ENCODE results near the gene ESR1.
"Not testable (repeated sequence)": the region's sequence is repeated elsewhere in the genome, so short reads cannot be mapped to it uniquely, and the experiment has no call there.

The ESR1 gene

GRCh38 chr6:151882206-151882605, 74.7 kb downstream of the ESR1 start:
- no peaks in the 10 kb centered on the region for H4K20me1 ChIP-seq
- no peak overlapping the region for H3K4me2 ChIP-seq
- no peak for TF ChIP-seq Cebpa-rat (IDR thresholded peaks at IDR 0.05)
- H3K36me3 ChIP-seq: no peaks in the 10 kb centered on the region
- no peaks in the 10 kb centered on the region for H3K4me1 ChIP-seq
- no peak overlapping the region for H3K4me3 ChIP-seq
- H3K9me3 ChIP-seq: no peaks in the 10 kb centered on the region
- no peaks in the 10 kb centered on the region for H3K27me3 ChIP-seq
- H3K27ac ChIP-seq: no peak overlapping the region
- no peak overlapping the region for H3K9ac ChIP-seq

- Histone ChIP-seq H3K27ac (no peak overlapping the region), H3K36me3 (no peaks in the 10 kb centered on the region)
These were observed 77.8 kb downstream of the ESR1 start for GRCh38 chr6:151885234-151885633.

GRCh38 chr6:151891524-151891923, 84.0 kb downstream of the ESR1 start:
- H3K4me2 ChIP-seq: no peak overlapping the region
- no peaks in the 10 kb centered on the region for H3K9me3 ChIP-seq
- H3K4me1 ChIP-seq: no peaks in the 10 kb centered on the region
- H3K27ac ChIP-seq: no peak overlapping the region
- no peak overlapping the region for H3K4me3 ChIP-seq
- no peaks in the 10 kb centered on the region for H3K36me3 ChIP-seq
- TF ChIP-seq Cebpa-rat (IDR thresholded peaks at IDR 0.05): no peak
- H3K27me3 ChIP-seq: no peaks in the 10 kb centered on the region
- no peak overlapping the region for H3K9ac ChIP-seq
- no peaks in the 10 kb centered on the region for H4K20me1 ChIP-seq

More at GRCh38 chr6:151885234-151885633, 77.8 kb downstream of the ESR1 start:
- Histone ChIP-seq H4K20me1 (no peaks in the 10 kb centered on the region), H3K9ac (no peak overlapping the region), H3K27me3 (no peaks in the 10 kb centered on the region), H3K4me3 (no peak overlapping the region), H3K9me3 (no peaks in the 10 kb centered on the region), H3K4me2 (no peak overlapping the region), H3K4me1 (no peaks in the 10 kb centered on the region)
- no peak for TF ChIP-seq Cebpa-rat (IDR thresholded peaks at IDR 0.05)

- not testable (repeated sequence) for H3K4me1 ChIP-seq, H3K9ac ChIP-seq, H4K20me1 ChIP-seq, H3K9me3 ChIP-seq, H3K27me3 ChIP-seq, H3K4me3 ChIP-seq, H3K27ac ChIP-seq, H3K36me3 ChIP-seq, H3K4me2 ChIP-seq
These were observed 86.9 kb downstream of the ESR1 start for GRCh38 chr6:151894426-151894825.

- H3K36me3 ChIP-seq, H3K27me3 ChIP-seq, H3K4me2 ChIP-seq, H3K4me3 ChIP-seq, H3K4me1 ChIP-seq, H3K9ac ChIP-seq, H3K27ac ChIP-seq, H4K20me1 ChIP-seq: not testable (repeated sequence)
- peaks cover 19% of the 10 kb centered on the region; the same call in 1 of the 2 replicates for H3K9me3 ChIP-seq
These were observed 91.7 kb downstream of the ESR1 start for GRCh38 chr6:151899221-151899620.

GRCh38 chr6:151899796-151900195, 92.3 kb downstream of the ESR1 start:
- H3K9me3 ChIP-seq: peaks cover 19% of the 10 kb centered on the region; the same call in 1 of the 2 replicates
- H3K4me3 ChIP-seq, H3K27ac ChIP-seq, H3K27me3 ChIP-seq, H3K4me2 ChIP-seq, H3K4me1 ChIP-seq, H4K20me1 ChIP-seq, H3K36me3 ChIP-seq, H3K9ac ChIP-seq: not testable (repeated sequence)

- Histone ChIP-seq H3K9me3 (peaks cover 19% of the 10 kb centered on the region; the same call in 1 of the 2 replicates), H3K9ac (no peak overlapping the region), H3K36me3 (no peaks in the 10 kb centered on the region), H3K4me3 (no peak overlapping the region), H3K27me3 (no peaks in the 10 kb centered on the region), H3K27ac (no peak overlapping the region), H3K4me1 (no peaks in the 10 kb centered on the region), H4K20me1 (no peaks in the 10 kb centered on the region), H3K4me2 (no peak overlapping the region)
- TF ChIP-seq Cebpa-rat (IDR thresholded peaks at IDR 0.05): no peak
These were observed 92.8 kb downstream of the ESR1 start for GRCh38 chr6:151900256-151900655.

GRCh38 chr6:151901009-151901411, 93.5 kb downstream of the ESR1 start:
- Histone ChIP-seq H3K4me1 (no peaks in the 10 kb centered on the region), H3K9ac (no peak overlapping the region), H3K36me3 (no peaks in the 10 kb centered on the region), H3K4me2 (no peak overlapping the region), H4K20me1 (no peaks in the 10 kb centered on the region), H3K27me3 (no peaks in the 10 kb centered on the region), H3K9me3 (peaks cover 19% of the 10 kb centered on the region; the same call in 1 of the 2 replicates), H3K4me3 (no peak overlapping the region), H3K27ac (no peak overlapping the region)
- no peak for TF ChIP-seq Cebpa-rat (IDR thresholded peaks at IDR 0.05)

- no peaks in the 10 kb centered on the region for H3K27me3 ChIP-seq
- H3K4me3 ChIP-seq: no peak overlapping the region
- no peak overlapping the region for H3K4me2 ChIP-seq
- H3K4me1 ChIP-seq: no peaks in the 10 kb centered on the region
- no peak for TF ChIP-seq Cebpa-rat (IDR thresholded peaks at IDR 0.05)
- no peak overlapping the region for H3K27ac ChIP-seq
- H3K9ac ChIP-seq: no peak overlapping the region
- H4K20me1 ChIP-seq: no peaks in the 10 kb centered on the region
- H3K9me3 ChIP-seq: peaks cover 13% of the 10 kb centered on the region; the same call in 1 of the 2 replicates
- no peaks in the 10 kb centered on the region for H3K36me3 ChIP-seq
These were observed 97.1 kb downstream of the ESR1 start for GRCh38 chr6:151904631-151905030.

- H3K4me2 ChIP-seq: no peak overlapping the region
- peaks cover 9% of the 10 kb centered on the region; the same call in 1 of the 2 replicates for H3K9me3 ChIP-seq
- TF ChIP-seq Cebpa-rat (IDR thresholded peaks at IDR 0.05): no peak
- H3K4me3 ChIP-seq: no peak overlapping the region
- H3K9ac ChIP-seq: no peak overlapping the region
- no peaks in the 10 kb centered on the region for H3K4me1 ChIP-seq
- no peaks in the 10 kb centered on the region for H3K36me3 ChIP-seq
- H3K27me3 ChIP-seq: no peaks in the 10 kb centered on the region
- no peaks in the 10 kb centered on the region for H4K20me1 ChIP-seq
- H3K27ac ChIP-seq: no peak overlapping the region
These were observed 97.6 kb downstream of the ESR1 start for GRCh38 chr6:151905072-151905471.

GRCh38 chr6:151905854-151906253, 98.4 kb downstream of the ESR1 start:
- no peak overlapping the region for H3K4me2 ChIP-seq
- H3K9me3 ChIP-seq: 0 out of 2 replicates have a peak, but pooled peaks cover 2% of the 10 kb centered on the region
- TF ChIP-seq Cebpa-rat (IDR thresholded peaks at IDR 0.05): no peak
- no peak overlapping the region for H3K9ac ChIP-seq
- H3K27me3 ChIP-seq: no peaks in the 10 kb centered on the region
- no peaks in the 10 kb centered on the region for H4K20me1 ChIP-seq
- no peaks in the 10 kb centered on the region for H3K36me3 ChIP-seq
- H3K4me1 ChIP-seq: no peaks in the 10 kb centered on the region
- H3K4me3 ChIP-seq: no peak overlapping the region
- H3K27ac ChIP-seq: no peak overlapping the region

All from BLaER1 (cell line).